GM19395 (cell line): ENCODE measurements around the gene CLIP1.
"Not testable (repeated sequence)": the region's sequence is repeated elsewhere in the genome, so short reads cannot be mapped to it uniquely, and the experiment has no call there.

Experiments
- ATAC-seq: cut with Tn5 transposase; IDR thresholded peaks from one replicate; pipeline ENCODE4 v1.9.1; 2021; ENCODE audit warnings: mild to moderate bottlenecking, moderate library complexity; ENCODE audit not compliant: unreplicated experiment

CLIP1 gene

DNA sequence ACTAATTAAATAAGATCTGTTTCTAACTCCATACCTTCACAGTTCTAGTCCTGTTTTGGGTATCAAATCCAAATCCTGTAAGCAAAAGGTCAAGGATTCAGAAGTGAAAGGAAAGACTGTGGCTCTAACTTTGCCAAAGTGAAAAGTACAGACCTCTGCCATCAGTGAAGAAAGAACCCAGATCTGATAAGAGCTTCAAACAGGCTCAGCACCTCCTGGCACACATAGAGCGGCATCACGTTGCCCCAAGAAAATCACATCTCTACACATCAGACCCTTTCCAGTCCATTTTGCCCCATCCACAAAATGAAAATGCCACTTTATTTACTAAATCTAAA, 23.2 kb downstream of the CLIP1 start:
- no peak for ATAC-seq

- not testable (repeated sequence) for ATAC-seq
Measured at GRCh38 chr12:122397981-122398380, 24.5 kb downstream of the CLIP1 start.

DNA sequence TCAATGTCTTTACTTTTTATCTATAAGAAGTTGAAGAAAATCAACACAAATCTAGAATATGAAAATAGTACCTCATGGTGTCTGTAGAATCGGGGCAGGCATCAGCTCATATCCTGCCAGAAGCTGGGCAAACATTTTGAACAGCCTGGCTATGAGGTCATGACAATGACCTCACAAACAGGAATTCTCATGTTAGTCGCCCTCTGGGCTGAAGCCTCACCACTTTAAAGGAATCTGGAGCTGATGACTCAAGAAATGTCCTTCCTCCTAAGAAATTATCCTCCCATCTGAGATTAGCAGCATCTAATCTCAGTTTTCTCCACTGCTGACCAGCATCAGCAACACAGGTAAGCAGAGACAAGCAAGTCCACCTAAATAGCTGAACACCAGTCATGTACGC, 27.1 kb downstream of the CLIP1 start:
- no peak for ATAC-seq

- ATAC-seq: no peak
Measured at GRCh38 chr12:122394626-122395194, 27.8 kb downstream of the CLIP1 start.

DNA sequence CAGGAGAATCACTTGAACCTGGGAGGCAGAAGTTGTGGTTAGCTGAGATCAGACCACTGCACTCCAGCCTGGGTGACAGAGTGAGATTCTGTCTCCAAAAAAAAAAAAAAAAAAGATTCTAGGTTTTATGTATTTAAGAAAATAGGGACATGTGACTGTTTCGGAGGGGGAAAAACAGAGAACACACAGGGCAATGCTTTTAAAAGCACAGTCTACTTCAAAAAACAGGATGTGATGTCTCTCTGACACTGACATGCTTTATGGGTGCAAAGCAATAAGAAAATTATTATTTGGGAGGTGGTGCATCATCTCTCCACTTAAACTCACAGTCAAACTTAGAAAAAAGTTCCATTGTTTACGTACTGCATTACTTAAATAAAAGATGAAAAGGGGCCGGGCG, 28.7 kb downstream of the CLIP1 start:
- no peak for ATAC-seq

- ATAC-seq: no peak
Measured at GRCh38 chr12:122392411-122392810, 30.1 kb downstream of the CLIP1 start.

GRCh38 chr12:122389677-122390076, 32.8 kb downstream of the CLIP1 start:
- no peak for ATAC-seq

DNA sequence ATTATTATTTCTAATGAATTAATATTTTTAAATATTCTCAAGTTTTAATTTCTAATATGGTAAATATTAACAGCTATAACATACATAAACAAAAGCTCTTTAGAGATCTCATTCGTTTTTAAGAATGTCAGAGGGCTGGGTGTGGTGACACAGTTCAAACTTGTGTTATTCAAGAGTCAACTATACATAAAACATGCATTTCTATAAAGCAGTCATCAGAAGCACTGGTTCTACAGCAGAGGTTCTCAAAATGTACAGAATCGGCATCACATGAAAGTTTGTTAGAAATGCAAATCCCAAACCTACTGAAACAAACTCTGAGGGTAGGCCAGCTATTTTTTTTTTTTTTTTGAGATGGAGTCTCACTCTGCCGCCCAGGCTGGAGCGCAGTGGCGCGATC, 34.6 kb downstream of the CLIP1 start:
- ATAC-seq: no peak

DNA sequence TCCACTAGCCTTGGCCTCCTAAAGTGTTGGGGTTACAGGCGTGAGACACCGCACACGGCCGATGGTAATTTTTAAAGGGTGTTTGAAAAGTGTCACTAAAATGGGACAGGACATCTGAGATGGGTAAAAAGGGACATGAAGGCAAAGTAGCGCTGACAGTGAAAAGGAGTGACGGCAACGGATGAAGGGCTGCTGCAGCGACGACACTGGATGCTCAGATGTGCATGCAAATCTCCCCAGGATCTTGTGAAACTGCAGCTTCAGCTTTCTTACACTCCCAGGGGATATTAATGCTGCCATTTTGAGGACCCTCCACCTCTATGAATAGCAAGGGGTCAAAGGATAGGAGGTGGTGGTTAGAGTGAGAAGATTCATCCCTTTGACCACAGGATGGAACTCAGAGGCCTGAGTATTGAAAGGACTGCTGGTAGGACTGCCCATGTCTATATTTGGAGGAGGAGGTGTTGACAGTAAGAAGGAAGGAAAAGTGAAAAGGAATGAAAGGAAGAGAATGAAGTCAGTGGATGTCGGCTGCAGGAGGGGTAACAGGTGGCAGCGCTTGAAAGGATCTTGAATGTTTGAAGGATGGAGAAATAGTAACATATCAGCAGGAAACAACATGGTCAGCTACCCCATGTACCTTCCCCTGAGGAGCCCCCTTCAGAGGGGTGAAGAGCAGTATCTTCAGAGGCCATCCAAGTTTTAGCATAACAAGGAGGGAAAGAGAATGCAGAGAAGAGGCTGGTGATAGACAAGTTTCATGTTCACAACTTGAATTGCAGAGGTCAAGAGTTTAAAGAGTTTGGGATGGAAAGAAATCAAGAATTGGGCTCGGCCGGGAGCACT, 37.1 kb downstream of the CLIP1 start:
- no peak for ATAC-seq

DNA sequence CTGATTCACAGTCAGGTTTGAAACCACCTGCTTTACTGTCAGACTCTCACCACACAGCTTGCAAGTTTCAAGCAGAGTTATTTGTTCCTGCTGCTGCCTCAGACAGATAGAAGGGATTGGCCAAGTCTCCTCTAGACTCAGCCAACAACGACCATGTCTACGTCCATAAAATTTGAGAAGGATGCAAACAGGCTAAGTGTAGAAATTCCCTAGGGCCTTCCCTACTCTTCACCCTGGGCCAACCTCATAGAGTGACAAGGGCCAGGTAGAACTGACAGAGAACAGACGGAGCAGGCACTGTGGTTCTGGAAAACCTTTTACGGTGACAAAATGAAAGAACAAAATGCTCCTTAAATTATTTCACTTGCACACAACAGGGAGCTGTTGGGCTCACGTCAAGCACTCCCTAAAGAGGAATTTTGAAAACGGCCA, 39.5 kb downstream of the CLIP1 start:
- ATAC-seq: no peak

DNA sequence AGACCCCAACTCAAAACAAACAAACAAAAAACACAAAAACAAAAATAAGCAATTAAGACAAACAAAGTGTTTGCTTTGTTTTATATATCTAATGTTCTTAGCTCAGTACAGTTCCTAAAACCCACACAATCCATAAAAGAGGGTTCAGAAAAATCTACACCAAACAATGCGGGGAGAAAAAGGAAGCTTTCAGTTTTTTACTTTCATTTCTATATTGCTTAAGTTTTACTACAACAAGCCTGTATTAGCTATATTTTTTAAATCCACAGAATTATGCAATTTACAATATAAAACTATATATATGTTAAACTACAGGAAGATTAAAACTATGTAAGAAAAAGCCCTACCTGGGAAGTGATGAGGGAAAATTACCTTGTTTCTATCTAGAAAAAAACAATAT, 41.4 kb downstream of the CLIP1 start:
- no peak for ATAC-seq

DNA sequence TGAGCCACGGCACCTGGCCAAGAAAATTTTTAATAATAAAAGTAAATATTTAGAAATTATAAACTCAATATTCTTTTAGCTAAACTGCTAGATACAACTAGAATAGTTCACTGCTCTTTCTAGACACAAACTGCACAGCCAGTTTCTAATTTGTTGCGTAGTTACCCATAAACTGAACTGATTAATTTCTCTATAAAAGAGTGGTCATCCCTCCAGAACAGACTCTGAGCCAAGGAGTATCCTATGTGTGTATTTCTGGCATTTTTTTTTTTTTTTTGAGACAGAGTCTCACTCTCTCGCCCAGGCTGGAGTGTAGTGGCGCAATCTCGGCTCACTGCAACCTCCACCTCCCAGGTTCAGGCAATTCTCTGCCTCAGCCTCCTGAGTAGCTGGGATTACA, 45.7 kb downstream of the CLIP1 start:
- not testable (repeated sequence) for ATAC-seq

DNA sequence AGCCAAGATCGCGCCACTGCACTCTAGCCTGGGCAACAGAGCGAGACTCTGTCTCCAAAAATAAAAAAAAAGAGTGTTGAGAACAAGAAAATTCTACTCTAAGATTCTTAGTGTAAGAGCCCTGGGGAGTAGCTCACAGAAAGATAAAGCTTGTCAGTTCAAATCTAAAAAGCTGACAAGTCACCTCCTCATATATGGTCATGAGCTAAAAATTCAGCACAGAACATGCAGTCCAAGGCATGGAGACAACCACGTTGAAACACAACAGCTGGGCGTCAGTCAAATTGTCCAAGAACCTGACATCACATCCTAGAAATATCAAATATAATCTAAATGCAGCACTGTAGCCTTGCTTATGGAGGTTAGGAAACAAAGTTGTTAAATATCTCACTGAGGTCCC, 47.8 kb downstream of the CLIP1 start:
- ATAC-seq: no peak

- no peak for ATAC-seq
Measured at GRCh38 chr12:122371475-122372045, 50.9 kb downstream of the CLIP1 start.

DNA sequence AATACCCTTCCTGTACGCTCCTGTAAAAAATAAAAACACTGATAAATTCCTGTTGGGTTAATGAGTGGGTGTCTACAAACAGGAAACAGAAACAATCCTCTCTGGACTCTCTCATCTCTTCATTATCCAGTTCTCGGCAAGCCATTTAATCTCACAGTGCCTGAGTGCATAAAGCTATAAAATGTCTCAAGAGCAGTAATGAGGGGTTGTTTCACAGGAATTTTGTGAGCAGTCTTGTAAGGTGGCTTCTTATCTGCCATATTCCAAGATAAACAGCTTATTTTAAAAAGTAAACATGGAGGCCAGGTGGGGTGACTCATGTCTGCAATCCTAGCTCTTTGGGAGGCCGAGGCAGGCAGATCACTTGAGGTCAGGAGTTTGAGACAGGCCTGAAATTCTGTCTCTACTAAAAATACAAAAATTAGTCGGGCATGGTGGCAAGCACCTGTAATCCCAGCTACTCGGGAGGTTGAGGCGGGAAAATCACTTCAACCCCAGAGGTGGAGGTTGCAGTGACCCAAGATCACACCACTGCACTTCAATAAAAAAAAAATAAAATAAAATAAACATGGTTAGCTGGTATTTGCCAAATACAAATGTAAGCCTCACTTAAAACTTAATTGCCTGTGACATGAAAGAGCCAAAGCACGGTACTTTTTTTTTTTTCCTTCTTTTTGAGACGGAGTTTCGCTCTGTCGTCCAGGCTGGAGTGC, 54.0 kb downstream of the CLIP1 start:
- ATAC-seq: no peak

DNA sequence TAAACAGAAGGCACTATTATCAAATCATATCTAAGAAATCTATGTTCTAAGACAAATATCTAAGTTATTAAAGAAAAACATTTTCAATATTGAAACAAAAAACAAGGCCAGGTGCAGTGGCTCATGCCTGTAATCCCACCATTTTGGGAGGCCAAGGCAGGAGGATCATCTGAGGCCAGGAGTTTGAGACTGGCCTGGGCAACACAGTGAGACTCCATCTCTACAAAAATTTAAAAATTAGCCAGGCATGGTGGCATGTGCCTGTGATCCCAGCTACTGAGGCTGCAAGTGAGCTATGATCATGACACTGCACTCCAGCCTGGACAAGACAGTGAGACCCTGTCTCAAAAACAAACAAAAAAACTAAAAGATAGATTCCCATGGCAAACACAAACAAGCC, 54.8 kb downstream of the CLIP1 start:
- ATAC-seq: not testable (repeated sequence)

DNA sequence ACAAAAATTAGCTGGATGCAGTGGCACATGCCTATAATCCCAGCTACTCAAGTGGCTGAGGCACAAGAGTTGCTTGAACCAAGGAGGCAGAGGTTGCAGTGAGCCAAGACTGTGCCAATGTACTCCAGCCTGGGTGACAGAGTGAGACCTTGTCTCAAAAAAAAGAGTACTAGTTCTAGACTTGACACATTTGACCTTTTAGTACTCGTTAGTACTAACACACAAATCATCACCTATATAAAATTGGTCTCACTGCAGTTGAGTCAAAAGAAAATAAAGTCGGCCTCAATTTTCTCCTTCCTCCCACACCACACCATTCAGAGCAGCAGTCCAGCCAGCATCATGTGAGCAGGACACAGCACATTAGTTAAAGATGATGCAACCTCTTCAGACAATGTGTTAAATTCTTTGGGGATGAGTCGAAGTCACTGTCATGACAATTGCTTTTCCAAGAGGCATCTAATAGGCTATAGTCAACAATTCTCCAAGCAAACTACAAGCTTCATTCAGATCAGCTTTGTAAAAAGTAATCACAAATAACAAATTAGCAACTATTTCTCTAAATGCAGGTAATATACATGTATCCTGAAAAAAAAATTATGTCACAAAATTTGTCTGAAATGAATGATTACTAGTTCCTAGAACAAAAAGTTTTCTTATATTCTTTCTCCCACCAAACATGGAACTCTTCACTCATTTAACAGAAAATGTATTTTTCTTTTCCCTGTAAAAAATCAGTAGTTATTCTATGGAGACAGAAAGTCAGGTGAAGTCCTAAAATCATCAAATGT, 55.6 kb downstream of the CLIP1 start:
- ATAC-seq: no peak

GRCh38 chr12:122365226-122365625, 57.2 kb downstream of the CLIP1 start:
- not testable (repeated sequence) for ATAC-seq

DNA sequence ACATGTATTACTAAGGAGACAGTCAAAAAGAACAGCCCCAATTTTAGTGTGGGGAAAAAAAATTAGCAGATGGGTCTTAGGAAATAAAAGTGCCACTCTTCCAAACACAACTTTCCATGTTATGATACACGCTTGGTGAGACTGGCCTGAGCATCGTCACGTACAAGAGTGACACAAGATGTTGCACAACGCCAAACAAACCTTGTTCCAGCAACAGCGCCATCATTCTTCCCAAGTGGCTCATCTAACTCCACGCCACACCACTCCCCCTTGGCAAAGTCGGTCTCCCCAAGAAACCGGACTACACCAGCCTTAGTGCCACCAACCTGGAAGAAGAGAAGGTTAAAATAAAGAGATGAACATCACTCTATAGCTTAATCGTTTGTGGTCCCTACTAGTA, 58.7 kb downstream of the CLIP1 start:
- ATAC-seq: no peak

DNA sequence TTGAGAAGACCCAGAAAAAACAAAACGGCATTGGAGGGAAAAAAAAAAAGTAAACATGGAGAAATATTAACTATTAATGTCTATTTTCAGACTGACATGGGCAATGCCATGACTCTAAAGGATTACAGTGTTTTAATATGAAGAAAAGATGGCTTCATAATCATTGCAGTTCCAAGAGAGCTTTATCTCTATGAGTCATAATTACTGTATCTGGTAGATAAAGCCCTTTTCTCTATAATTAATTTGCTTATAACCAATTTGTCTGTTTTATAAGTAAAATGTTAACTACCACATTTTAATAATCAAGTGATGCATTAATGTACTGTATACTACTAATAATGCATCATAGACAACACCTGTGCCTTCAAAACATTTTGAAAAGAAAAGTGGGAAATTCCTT, 59.7 kb downstream of the CLIP1 start:
- no peak for ATAC-seq

DNA sequence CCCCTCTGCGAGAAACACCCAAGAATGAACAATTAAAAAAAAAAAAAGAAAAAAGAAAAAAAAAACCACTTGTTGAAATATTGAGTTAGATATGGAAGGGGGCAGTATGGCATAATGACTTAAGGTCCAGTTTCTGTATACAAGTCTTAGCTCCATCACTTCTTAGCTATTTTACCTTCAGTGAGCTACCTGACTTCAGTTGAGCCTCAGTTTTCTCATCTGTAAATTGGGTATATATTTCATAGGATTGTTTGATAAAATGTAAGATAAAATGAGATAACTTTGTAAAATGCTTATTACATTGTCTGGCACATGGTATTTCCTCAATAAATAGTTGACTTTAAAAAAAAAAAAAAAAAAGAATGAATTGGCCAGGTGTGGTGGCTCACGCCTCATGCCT, 64.1 kb downstream of the CLIP1 start:
- ATAC-seq: not testable (repeated sequence)
